H1 (cell line): ENCODE measurements around the gene METRN. TPM values are rescaled to one million over a fixed set of nuclear protein-coding genes. Genes with fewer than 3 reads are reported as not detected.

Source experiments
- CTCF ChIA-PET: fragments of 300-600 bp; sonication (Branson Sonifier 250); formaldehyde crosslinking; loops from one replicate; lab custom pipeline; 2021; ENCODE audit not compliant: partially characterized antibody; lab: Charles Lee
- POLR2A ChIA-PET: fragments of 300-600 bp; sonication (Branson Sonifier 250); formaldehyde crosslinking; loops from one replicate; lab custom pipeline; 2021; ENCODE audit warnings: inconsistent platforms; ENCODE audit not compliant: partially characterized antibody; lab: Charles Lee
- DNase-seq, 2 experiments: peaks; one replicate each; pipeline versions ENCODE4 v3.0.0 to v3.0.0-alpha.2; 2010 to 2022; ENCODE audit warnings: low spot score in 2 of 2, low read depth in 1 of 2, mixed read lengths in 1 of 2
- FAIRE-seq: peaks from 2 replicates; lab custom pipeline; 2011; peaks lifted over from hg19 to GRCh38; lab: Jason Lieb, UNC
- H2AFZ ChIP-seq: 2 replicates; pipeline ENCODE4 v1.8.1; 2012; ENCODE audit warnings: low read length, inconsistent platforms
- H2AK5ac ChIP-seq: 2 replicates; pipeline ENCODE4 v1.6.1; 2013; ENCODE audit warnings: low read depth, low read length
- H2BK120ac ChIP-seq: replicated peaks from 2 replicates; pipeline ENCODE3; 2013; ENCODE audit warnings: low read depth, low read length, inconsistent platforms
- H2BK12ac ChIP-seq: 2 replicates; pipeline ENCODE4 v1.6.1; 2013; ENCODE audit warnings: low read depth, low read length
- H2BK15ac ChIP-seq: 2 replicates; pipeline ENCODE4 v1.6.1; 2013; ENCODE audit warnings: low read length
- H2BK20ac ChIP-seq: 2 replicates; pipeline ENCODE4 v1.6.1; 2013; ENCODE audit warnings: low read length
- H2BK5ac ChIP-seq: 2 replicates; pipeline ENCODE4 v1.6.1; 2013; ENCODE audit warnings: low read depth, low read length
- H3K14ac ChIP-seq: 2 replicates; pipeline ENCODE4 v1.6.1; 2013; ENCODE audit warnings: inconsistent platforms; ENCODE audit not compliant: insufficient read length
- H3K18ac ChIP-seq: 2 replicates; pipeline ENCODE4 v1.6.1; 2013; ENCODE audit warnings: low read length; ENCODE audit errors: extremely low read depth
- H3K23ac ChIP-seq: 2 replicates; pipeline ENCODE4 v1.6.1; 2013; ENCODE audit warnings: inconsistent platforms; ENCODE audit not compliant: insufficient read length
- H3K23me2 ChIP-seq: 2 replicates; pipeline ENCODE4 v1.6.1; 2013; ENCODE audit warnings: low read depth, low read length
- H3K27ac ChIP-seq: 2 replicates; pipeline ENCODE4 v1.6.1; 2011; ENCODE audit warnings: low read depth, low read length, inconsistent platforms
- H3K27me3 ChIP-seq, 4 experiments: replicated peaks in 1 of 4; 1 replicate in 1 of 4; 2 replicates in 3 of 4; pipeline versions ENCODE4 v1.6.1 to v1.8.1; 2011 to 2013; ENCODE audit warnings: low read length in 3 of 4, mild to moderate bottlenecking in 3 of 4, inconsistent platforms in 2 of 4, mixed read lengths in 2 of 4, moderate library complexity in 1 of 4; ENCODE audit not compliant: control insufficient read depth in 3 of 4, insufficient read depth in 3 of 4; ENCODE audit errors: extremely low read depth in 1 of 4
- H3K36me3 ChIP-seq, 4 experiments: 2 replicates each; pipeline versions ENCODE4 v1.6.1 to v1.8.1; 2011 to 2013; ENCODE audit warnings: mild to moderate bottlenecking in 4 of 4, low read length in 3 of 4, moderate library complexity in 2 of 4, control low read depth in 1 of 4, inconsistent platforms in 1 of 4; ENCODE audit not compliant: insufficient read depth in 4 of 4, control insufficient read depth in 2 of 4
- H3K4ac ChIP-seq: replicated peaks from 2 replicates; pipeline ENCODE3; 2013; ENCODE audit warnings: low read length, low read depth, mixed read lengths, inconsistent platforms; ENCODE audit not compliant: insufficient read length
- H3K4me1 ChIP-seq, 4 experiments: replicated peaks in 1 of 4; 1 replicate in 1 of 4; 2 replicates in 3 of 4; pipeline versions ENCODE4 v1.6.1 to v1.8.1; 2011 to 2013; ENCODE audit warnings: low read length in 3 of 4, inconsistent platforms in 2 of 4, mixed read lengths in 1 of 4; ENCODE audit not compliant: insufficient read depth in 4 of 4, control insufficient read depth in 3 of 4
- H3K4me2 ChIP-seq, 2 experiments: 2 replicates each; pipeline versions ENCODE4 v1.6.1 to v1.8.1; 2011 to 2013; ENCODE audit warnings: low read depth in 2 of 2, low read length in 2 of 2, control low read depth in 1 of 2, inconsistent platforms in 1 of 2, mild to moderate bottlenecking in 1 of 2; ENCODE audit not compliant: insufficient read depth in 1 of 2
- H3K4me3 ChIP-seq, 4 experiments: fragments of 200-600, 300-600 bp in 1 of 4; sonication (generic), shearing (Covaris generic), sonication (Bioruptor Twin) in 1 of 4; 2 replicates each; pipeline versions ENCODE4 v1.5.1 to v1.8.1; 2011 to 2016; ENCODE audit warnings: low read length in 4 of 4, low read depth in 3 of 4, control low read depth in 2 of 4, inconsistent platforms in 2 of 4, mild to moderate bottlenecking in 2 of 4, mixed read lengths in 1 of 4, moderate library complexity in 1 of 4; ENCODE audit not compliant: insufficient read depth in 2 of 4; ENCODE audit errors: extremely low read depth in 1 of 4
- H3K56ac ChIP-seq: replicated peaks from 2 replicates; pipeline ENCODE3; 2013; ENCODE audit warnings: low read depth, mild to moderate bottlenecking, mixed read lengths, low read length, inconsistent platforms; ENCODE audit not compliant: insufficient read length
- H3K79me1 ChIP-seq: 2 replicates; pipeline ENCODE4 v1.6.1; 2013; ENCODE audit warnings: low read depth, low read length, control low read depth
- H3K79me2 ChIP-seq, 2 experiments: 2 replicates each; pipeline versions ENCODE4 v1.6.1 to v1.8.1; 2012 to 2013; ENCODE audit warnings: low read length in 2 of 2, mild to moderate bottlenecking in 2 of 2, inconsistent platforms in 1 of 2; ENCODE audit not compliant: insufficient read depth in 2 of 2, control insufficient read depth in 1 of 2
- H3K9ac ChIP-seq, 4 experiments: replicated peaks in 1 of 4; 1 replicate in 1 of 4; 2 replicates in 3 of 4; pipeline versions ENCODE4 v1.6.1 to v1.8.1; 2011 to 2013; ENCODE audit warnings: low read depth in 3 of 4, low read length in 3 of 4, control low read depth in 2 of 4, mild to moderate bottlenecking in 2 of 4, moderate library complexity in 2 of 4, inconsistent platforms in 1 of 4; ENCODE audit errors: extremely low read depth in 1 of 4
- H3K9me3 ChIP-seq, 2 experiments: 2 replicates each; pipeline versions ENCODE4 v1.6.1 to v1.8.1; 2012 to 2013; ENCODE audit warnings: mild to moderate bottlenecking in 2 of 2, moderate library complexity in 2 of 2, control low read depth in 1 of 2, inconsistent platforms in 1 of 2, low read depth in 1 of 2, low read length in 1 of 2, mixed read lengths in 1 of 2; ENCODE audit not compliant: insufficient read depth in 2 of 2
- H4K20me1 ChIP-seq, 2 experiments: replicated peaks in 1 of 2; 2 replicates each; pipeline versions ENCODE3 to v1.8.1; 2011 to 2013; ENCODE audit warnings: inconsistent platforms in 2 of 2, low read length in 2 of 2, mild to moderate bottlenecking in 1 of 2; ENCODE audit not compliant: insufficient read depth in 2 of 2, control insufficient read depth in 1 of 2
- H4K5ac ChIP-seq: 2 replicates; pipeline ENCODE4 v1.6.1; 2013; ENCODE audit warnings: low read length, low read depth, mixed read lengths, inconsistent platforms; ENCODE audit not compliant: insufficient read length
- H4K8ac ChIP-seq: 2 replicates; pipeline ENCODE4 v1.8.0; 2013; ENCODE audit warnings: mild to moderate bottlenecking, moderate library complexity, low read length, inconsistent platforms; ENCODE audit not compliant: insufficient read depth; ENCODE audit errors: extremely low read depth
- H4K91ac ChIP-seq: replicated peaks from 2 replicates; pipeline ENCODE3; 2013; ENCODE audit warnings: low read length, mixed read lengths, inconsistent platforms; ENCODE audit not compliant: insufficient read length
- CTCF ChIP-seq, 3 experiments: IDR thresholded peaks; 1 replicate in 2 of 3; 2 replicates in 1 of 3; pipeline versions ENCODE4 v1.5.1 to v1.6.1; 2011; ENCODE audit warnings: low read length in 3 of 3, mild to moderate bottlenecking in 3 of 3, inconsistent platforms in 2 of 3, low read depth in 1 of 3, moderate library complexity in 1 of 3; ENCODE audit not compliant: insufficient read depth in 1 of 3; ENCODE audit errors: control extremely low read depth in 1 of 3
- SIRT6 ChIP-seq: IDR thresholded peaks from one replicate; pipeline ENCODE4 v1.7.1; 2012; ENCODE audit warnings: low read length, inconsistent platforms
- WGBS, 2 experiments: shearing (Covaris generic) in 1 of 2; methylation state at CpG; one replicate each; pipeline versions ENCODE4 v1.1.6 to v1.1.7; 2013 to 2015; ENCODE audit warnings: low lambda C conversion rate in 2 of 2, mixed read lengths in 2 of 2, inconsistent platforms in 1 of 2, low coverage in 1 of 2, missing lambda C conversion rate in 1 of 2; ENCODE audit not compliant: insufficient replicate concordance in 2 of 2, insufficient coverage in 1 of 2, insufficient read length in 1 of 2; ENCODE audit errors: extremely low coverage in 1 of 2, missing lambda C conversion rate in 1 of 2; 5-methylcytosine and 5-hydroxymethylcytosine counted together
- polyA plus RNA-seq, 7 experiments: library from polyadenylated mRNA; depleted of rRNA in 3 of 7; stranded (reverse) in 5 of 7; unstranded in 2 of 7; fragments of >200 nt in 5 of 7; fragments of 200-250 nt in 2 of 7; gene quantifications; 1 replicate in 5 of 7; 2 replicates in 1 of 7; 4 replicates in 1 of 7; pipeline versions ENCODE4 v1.2.1 to v1.2.3, GENCODE V29; 2011 to 2013; ENCODE audit warnings: missing spikeins in 2 of 7, mixed read lengths in 2 of 7
- total RNA-seq: library from RNA; stranded (reverse); fragmentation: NEBNext Ultra II Directional; extraction: Animal tissue kit (Norgen Biotek cat#: 25700); gene quantifications from 2 replicates; pipeline ENCODE4 v1.2.1, GENCODE V29; 2021

METRN gene
- total and polyA plus RNA-seq, 2 of the 8 experiments (the other 6 are each of a cell fraction or from before 2014, with no cell fraction given) = 18.7 to 25.8 TPM

- Histone ChIP-seq H3K18ac (no peak overlapping the region), H3K79me2 (no peaks in the 10 kb centered on the region), H3K36me3 (no peaks in the 10 kb centered on the region), H2BK15ac (no peak overlapping the region), H3K4me1 (peaks cover 0 to 8% (median 2%) of the 10 kb centered on the region in 4 experiments; a peak in 4 of 7 replicates), H3K27me3 (peaks cover 62 to 91% (median 87%) of the 10 kb centered on the region in 4 experiments), H3K27ac (no peak overlapping the region), H2BK20ac (no peak overlapping the region), H3K4ac (no peak overlapping the region), H2AK5ac (no peak overlapping the region), H2BK120ac (no peak overlapping the region), H2AFZ (no peak overlapping the region), H3K23ac (no peak overlapping the region), H4K5ac (no peak overlapping the region), H3K9ac (no peak overlapping the region), H3K4me3 (no peak overlapping the region), H3K23me2 (peaks cover 12% of the 10 kb centered on the region; the same call in 1 of the 2 replicates), H2BK5ac (no peak overlapping the region), H4K8ac (no peak overlapping the region), H4K20me1 (peaks cover 8 to 30% of the 10 kb centered on the region in 2 experiments), H3K4me2 (no peak overlapping the region), H3K79me1 (no peaks in the 10 kb centered on the region), H3K9me3 (no peaks in the 10 kb centered on the region), H3K14ac (no peak overlapping the region), H3K56ac (no peak overlapping the region), H4K91ac (no peak overlapping the region), H2BK12ac (no peak overlapping the region)
- POLR2A ChIA-PET = interaction anchor here (1.0 to 4.5 kb wide), 9 partner anchors 8 to 97 kb away, joined by 3 to 30 read pairs (median 5); partner anchors contain the start of genes ANTKMT, CCDC78, CIAO3 and GNG13
- DNase-seq (no peak), FAIRE-seq (no peak)
- 82% methylated on average over 11 of the region's 12 CpGs; no CpG with 5 or more reads in 1 of the 2 experiments for WGBS, 2 experiments
- CTCF ChIA-PET = interaction anchor here (1.3 to 33.4 kb wide), 6 partner anchors 9 to 82 kb away, joined by 3 to 977 read pairs (median 10); partner anchors contain the start of genes ANTKMT, CCDC78, CIAO3 and HAGHL
- TF ChIP-seq SIRT6 (no peak), CTCF (IDR thresholded peaks at IDR 0.05; ENCODE audit: control extremely low read depth in 1 of 3, insufficient read depth in 1 of 3, low read depth in 1 of 3, low read length in 3 of 3) (0 out of 4 replicates have a peak, but pooled peaks of 1 of the 3 experiments have one; percentile 2)
- TF ChIP-seq, all 59 proteins: peak for 1
Observed at GRCh38 chr16:703406-703805, 11.5 kb upstream of the METRN start.
